Fibroblast of mammary gland (primary cell): ENCODE results near the gene NIPBL.

Experiments used
- DNase-seq: peaks from one replicate; pipeline ENCODE4 v3.0.0-alpha.2; 2010; ENCODE audit warnings: low read depth
- H3K4me3 ChIP-seq: 2 replicates; pipeline ENCODE4 v1.5.1; 2011; ENCODE audit warnings: low read depth, mild to moderate bottlenecking, low read length, moderate library complexity; ENCODE audit not compliant: control insufficient read depth
- TF ChIP-seq, protein P1 (sequence below): conservative IDR thresholded peaks from 2 replicates; pipeline ENCODE4 v1.5.1; 2011; ENCODE audit warnings: low read depth, low read length, inconsistent platforms; ENCODE audit not compliant: control insufficient read depth, insufficient read depth

Gene NIPBL

DNA sequence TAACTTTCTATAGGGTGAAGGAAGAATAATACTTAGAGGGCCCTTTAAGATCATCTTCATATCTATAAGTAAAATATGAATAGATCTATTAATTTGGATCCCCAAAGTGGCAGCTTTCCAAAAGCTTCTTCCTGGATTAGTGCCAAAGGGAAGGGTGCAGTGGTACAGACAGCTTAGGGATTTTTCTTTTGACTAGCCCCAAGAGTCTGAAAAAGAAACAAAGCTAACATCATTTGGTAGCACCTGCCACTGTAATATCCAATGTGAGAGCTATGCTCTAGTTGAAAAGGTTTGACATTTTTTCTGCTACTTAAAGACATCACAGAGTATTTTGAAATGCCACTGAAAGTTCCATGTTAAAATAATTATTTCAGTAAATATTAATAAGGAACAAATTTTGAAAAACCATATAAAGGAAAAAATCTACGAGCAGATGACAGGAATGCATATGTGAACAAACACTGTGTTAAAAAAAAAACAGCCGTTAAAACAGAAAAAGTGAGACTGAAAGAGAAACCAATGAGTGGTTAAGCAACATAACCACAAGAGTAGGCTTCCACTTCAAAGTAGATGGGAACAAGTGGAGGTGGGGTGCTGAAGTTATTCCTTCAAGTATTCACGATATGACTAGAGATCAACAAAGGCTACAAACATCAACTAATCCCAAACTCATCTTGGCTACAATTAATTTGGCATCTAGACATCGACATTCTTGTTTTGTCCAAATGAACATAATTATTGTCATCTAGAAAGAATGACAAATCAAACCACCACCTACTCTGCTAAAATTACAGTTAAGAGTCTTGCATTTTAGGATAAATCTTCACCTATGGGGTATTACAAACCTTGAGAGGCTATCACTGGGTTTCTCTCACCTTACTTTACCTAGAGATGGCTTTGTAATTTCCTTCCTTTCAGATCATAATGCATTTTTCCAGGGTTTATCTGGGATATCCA, 235.1 kb downstream of the NIPBL start:
- no peak for DNase-seq
- TF ChIP-seq, protein P1, sequence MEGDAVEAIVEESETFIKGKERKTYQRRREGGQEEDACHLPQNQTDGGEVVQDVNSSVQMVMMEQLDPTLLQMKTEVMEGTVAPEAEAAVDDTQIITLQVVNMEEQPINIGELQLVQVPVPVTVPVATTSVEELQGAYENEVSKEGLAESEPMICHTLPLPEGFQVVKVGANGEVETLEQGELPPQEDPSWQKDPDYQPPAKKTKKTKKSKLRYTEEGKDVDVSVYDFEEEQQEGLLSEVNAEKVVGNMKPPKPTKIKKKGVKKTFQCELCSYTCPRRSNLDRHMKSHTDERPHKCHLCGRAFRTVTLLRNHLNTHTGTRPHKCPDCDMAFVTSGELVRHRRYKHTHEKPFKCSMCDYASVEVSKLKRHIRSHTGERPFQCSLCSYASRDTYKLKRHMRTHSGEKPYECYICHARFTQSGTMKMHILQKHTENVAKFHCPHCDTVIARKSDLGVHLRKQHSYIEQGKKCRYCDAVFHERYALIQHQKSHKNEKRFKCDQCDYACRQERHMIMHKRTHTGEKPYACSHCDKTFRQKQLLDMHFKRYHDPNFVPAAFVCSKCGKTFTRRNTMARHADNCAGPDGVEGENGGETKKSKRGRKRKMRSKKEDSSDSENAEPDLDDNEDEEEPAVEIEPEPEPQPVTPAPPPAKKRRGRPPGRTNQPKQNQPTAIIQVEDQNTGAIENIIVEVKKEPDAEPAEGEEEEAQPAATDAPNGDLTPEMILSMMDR = no peak
- H3K4me3 ChIP-seq = no peak overlapping the region

DNA sequence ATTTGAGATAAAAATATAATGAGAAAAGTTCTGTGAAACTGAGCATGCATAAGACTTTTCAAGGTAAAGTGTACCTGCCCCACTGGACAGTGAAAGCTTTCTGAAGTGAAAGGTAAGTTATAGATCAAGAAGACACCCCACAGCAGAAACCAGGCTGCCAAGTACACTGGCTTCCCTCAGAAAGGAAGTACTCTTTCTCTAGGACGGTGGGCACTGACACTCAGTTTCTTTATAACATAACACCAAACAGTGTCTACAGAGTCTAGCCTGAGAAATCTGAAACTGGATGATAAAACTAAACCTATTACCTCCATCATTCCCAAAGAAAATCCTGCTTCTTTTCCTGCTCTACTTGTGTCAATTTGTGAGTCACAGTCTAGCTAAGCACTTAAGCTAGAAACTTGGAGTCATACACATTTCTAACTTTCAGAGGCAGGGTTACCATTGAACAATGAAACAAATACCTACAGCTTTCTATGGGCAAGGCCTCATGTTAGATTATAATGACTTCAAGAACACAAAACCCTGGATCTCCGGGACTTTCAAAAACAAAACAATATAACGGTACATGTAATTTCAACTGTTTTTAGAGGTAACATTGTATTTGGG, 235.9 kb downstream of the NIPBL start:
- TF ChIP-seq, protein P1 = no peak
- no peak overlapping the region for H3K4me3 ChIP-seq
- no peak for DNase-seq
